Measurements from ENCODE around the gene LIMK1. TPM values are rescaled to one million over a fixed set of nuclear protein-coding genes. Genes with fewer than 3 reads are reported as not detected.

The LIMK1 gene
- total and polyA plus RNA-seq, 2 of the 13 experiments (the other 11 are each of a cell fraction or from before 2014, with no cell fraction given): 8.9 to 18.8 TPM

GRCh38 chr7:74053589-74054186 lies 29.9 kb upstream of the LIMK1 start:
- ATAC-seq: no peak
- no peaks in the 10 kb centered on the region for H4K20me1 ChIP-seq (ENCODE audit: insufficient read depth, low read length)
- in situ Hi-C loops (cut with HindIII; ENCODE audit: extremely low pct_ligation_motif_present, low pct_unique_long_range_greater_than_20kb) (no loop called here), intact Hi-C loops (cut with micrococcal nuclease; ENCODE audit: unreplicated experiment) (no loop called here)
- no peaks in the 10 kb centered on the region for H3K9me3 ChIP-seq (ENCODE audit: low read length)
- no peaks in the 10 kb centered on the region for H3K36me3 ChIP-seq (replicated peaks in 1 of 2; ENCODE audit: control insufficient read depth in 1 of 2, insufficient read depth in 2 of 2, low read length in 2 of 2)
- no peak for DNase-seq (ENCODE audit: low spot score)
- H3K79me2 ChIP-seq (ENCODE audit: insufficient read depth, low read length): no peaks in the 10 kb centered on the region
- 11% methylated on average over 3 of the region's 3 CpGs for WGBS (ENCODE audit: low lambda C conversion rate)
- peaks cover 4 to 9% of the 10 kb centered on the region in 2 experiments; a peak in 3 of 5 replicates for H3K27me3 ChIP-seq (ENCODE audit: control insufficient read depth in 1 of 2, insufficient read depth in 2 of 2, low read length in 2 of 2)
- H3K4me1 ChIP-seq (ENCODE audit: insufficient read depth, low read length): peaks cover 15% of the 10 kb centered on the region; the same call in 1 of the 2 replicates
- no peak overlapping the region for H2AFZ ChIP-seq (ENCODE audit: low read length)
- H3K4me3 ChIP-seq (replicated peaks in 1 of 3; ENCODE audit: insufficient read depth in 1 of 3, low read depth in 2 of 3, low read length in 3 of 3): no peak overlapping the region
- H3K4me2 ChIP-seq (ENCODE audit: low read depth, low read length): no peak overlapping the region
- no peak overlapping the region for H3K27ac ChIP-seq (ENCODE audit: extremely low read length, insufficient read depth, low read length)
- CTCF ChIA-PET (ENCODE audit: low intra/inter-chr PET ratio, low total read pairs): no interaction called here
- POLR2A ChIA-PET: no interaction called here
- BruUV-seq (replicated peaks): no TSS peak
- no peak for FAIRE-seq
- H3K9ac ChIP-seq (ENCODE audit: insufficient read depth, low read depth, low read length): no peak overlapping the region
- no peak for TF ChIP-seq CBFB (CRISPR knock-in tag; IDR thresholded peaks at IDR 0.05)
- TF ChIP-seq DR1 (CRISPR knock-in tag; IDR thresholded peaks at IDR 0.05): no peak
- TF ChIP-seq CHD2 (IDR thresholded peaks at IDR 0.05; ENCODE audit: low read depth, low read length): no peak
- TF ChIP-seq ISL2 (CRISPR knock-in tag; IDR thresholded peaks at IDR 0.05): no peak
- TF ChIP-seq E2F5 (CRISPR knock-in tag; conservative IDR thresholded peaks at IDR 0.05): no peak
- no peak for TF ChIP-seq ZBTB49 (CRISPR knock-in tag; IDR thresholded peaks at IDR 0.05; ENCODE audit: borderline replicate concordance)
- no peak for TF ChIP-seq ZNF484 (CRISPR knock-in tag; IDR thresholded peaks at IDR 0.05; ENCODE audit: borderline replicate concordance, low read depth)
- no peak for TF ChIP-seq SOX13 (IDR thresholded peaks at IDR 0.05)
- TF ChIP-seq SOX13 (CRISPR knock-in tag; conservative IDR thresholded peaks at IDR 0.05 in 1 of 2, IDR thresholded peaks at IDR 0.05 in 1 of 2): no peak
- TF ChIP-seq ZNF451 (CRISPR knock-in tag; IDR thresholded peaks at IDR 0.05): no peak
- TF ChIP-seq HMG20B (CRISPR knock-in tag; conservative IDR thresholded peaks at IDR 0.05): no peak
- TF ChIP-seq ARID4A (CRISPR knock-in tag; IDR thresholded peaks at IDR 0.05; ENCODE audit: borderline replicate concordance): no peak
- no peak for TF ChIP-seq ZNF564 (CRISPR knock-in tag; IDR thresholded peaks at IDR 0.05)
- TF ChIP-seq ADNP (CRISPR knock-in tag; IDR thresholded peaks at IDR 0.05): no peak

All from HepG2 (cell line).